Stimulated activated CD4-positive, alpha-beta T cell treated with anti-CD3 and anti-CD28 coated beads, Interleukin-1b, Interleukin-23, amount 100 ng/mL, for 1 hour (primary cell): Measurements from ENCODE around the gene UGT1A3.
A peak's percentile ranks its signal among the peaks of the same experiment; 100 is the strongest.
"Not testable (repeated sequence)": the region's sequence is repeated elsewhere in the genome, so short reads cannot be mapped to it uniquely, and the experiment has no call there.

Experiments
- DNase-seq, 2 donors: peaks; one replicate each; pipeline ENCODE4 v3.0.0-alpha.2; 2020; ENCODE audit warnings: low read depth in 2 of 2

The UGT1A3 gene

GRCh38 chr2:233707940-233708644 is 20.8 kb upstream of the UGT1A3 start:
- DNase-seq = no peak

GRCh38 chr2:233708942-233709341 is 19.9 kb upstream of the UGT1A3 start:
- no peak for DNase-seq

- DNase-seq = peak; percentile 30 to 45
Measured at GRCh38 chr2:233711312-233712008, 17.4 kb upstream of the UGT1A3 start.

GRCh38 chr2:233712611-233713261 is 16.1 kb upstream of the UGT1A3 start, which contains the start of gene UGT1A5:
TSS of gene UGT1A5 (plus strand) at chr2:233712907. CDS start at chr2:233712992, 85 bp downstream.
- no peak for DNase-seq

- DNase-seq = no peak
Measured at GRCh38 chr2:233713262-233713615, 15.6 kb upstream of the UGT1A3 start.

DNA sequence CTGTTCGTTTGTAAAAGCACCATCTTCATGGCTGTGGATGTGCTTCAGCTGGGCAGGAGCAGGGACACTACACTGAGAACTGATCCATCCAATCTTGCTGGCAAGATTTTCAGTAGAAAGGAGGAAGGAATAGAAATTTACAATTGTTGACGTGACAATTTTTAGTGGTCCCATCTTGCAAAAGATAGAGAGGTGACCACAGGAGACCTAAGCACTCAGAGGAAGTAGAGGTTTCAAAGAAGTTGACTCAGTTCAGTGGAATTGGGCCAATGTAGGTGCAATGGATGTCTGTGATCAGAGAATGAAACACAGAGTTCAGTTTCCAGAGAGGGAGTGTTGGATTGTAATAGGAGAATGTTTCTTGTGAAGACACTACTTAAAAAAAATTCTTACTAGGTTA is 14.7 kb upstream of the UGT1A3 start:
- DNase-seq = no peak

- no peak for DNase-seq
Measured at GRCh38 chr2:233718552-233718951, 10.3 kb upstream of the UGT1A3 start, which contains the start of gene UGT1A4. TSS of gene UGT1A4 (plus strand) at chr2:233718736. CDS start at chr2:233718821, 85 bp downstream.

- not testable (repeated sequence) for DNase-seq
Measured at GRCh38 chr2:233736868-233737653, 8.2 kb downstream of the UGT1A3 start.

DNA sequence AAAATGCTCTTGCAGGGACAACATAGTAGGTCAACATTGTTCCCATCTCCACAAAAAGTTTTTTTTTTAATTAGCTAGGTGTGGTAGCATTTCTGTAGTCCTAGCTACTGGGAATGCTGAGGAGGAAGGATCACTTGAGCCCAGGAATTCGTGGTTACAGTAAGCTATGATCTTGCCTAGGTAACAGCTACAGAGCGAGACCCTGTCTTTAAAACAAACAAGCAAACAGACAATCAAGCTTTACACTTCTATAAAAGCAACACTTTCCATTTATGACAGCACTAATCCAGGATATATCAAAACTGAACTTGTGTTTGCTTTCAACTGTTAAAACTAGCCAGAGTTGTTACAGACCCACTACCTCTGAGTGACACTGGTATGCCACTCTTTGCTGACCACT is 12.0 kb downstream of the UGT1A3 start:
- DNase-seq = no peak

DNA sequence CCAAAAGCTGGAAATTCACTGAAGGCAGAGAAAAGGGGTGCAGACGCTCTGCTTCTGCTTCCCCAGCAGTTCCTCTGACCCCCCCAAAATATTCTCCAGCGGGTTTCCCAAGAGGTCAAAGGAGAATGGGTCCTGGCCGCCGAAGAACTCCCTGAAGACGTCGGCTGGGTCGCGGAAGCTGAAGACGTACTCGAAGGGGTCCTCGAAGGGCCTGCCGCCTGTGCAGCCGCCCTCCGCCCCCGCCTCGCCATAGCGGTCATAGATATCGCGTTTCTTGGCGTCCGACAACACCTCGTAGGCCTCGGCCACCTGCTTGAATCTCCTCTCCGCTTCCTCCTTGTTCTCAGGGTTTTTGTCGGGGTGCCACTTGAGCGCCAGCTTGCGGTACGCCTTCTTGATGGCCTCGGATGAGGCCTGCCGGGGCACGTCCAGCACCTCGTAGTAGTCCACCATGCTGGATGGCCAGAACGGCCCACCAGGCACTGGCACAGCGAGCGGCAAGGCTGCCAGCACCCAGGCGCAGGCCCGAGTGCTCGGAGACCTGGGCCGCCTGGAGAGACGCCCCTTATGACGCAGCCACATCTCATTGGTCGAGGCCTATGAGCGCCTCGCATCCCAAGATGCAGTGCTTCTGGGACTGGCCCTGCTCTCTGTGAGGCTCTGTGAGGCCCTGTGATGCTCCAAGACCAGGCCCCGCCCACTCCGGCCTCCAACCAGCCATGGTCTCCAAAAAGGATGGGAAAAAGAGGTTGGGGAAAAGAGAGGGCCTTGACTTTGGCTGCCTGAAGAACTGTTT is 14.8 kb downstream of the UGT1A3 start:
- no peak for DNase-seq

DNA sequence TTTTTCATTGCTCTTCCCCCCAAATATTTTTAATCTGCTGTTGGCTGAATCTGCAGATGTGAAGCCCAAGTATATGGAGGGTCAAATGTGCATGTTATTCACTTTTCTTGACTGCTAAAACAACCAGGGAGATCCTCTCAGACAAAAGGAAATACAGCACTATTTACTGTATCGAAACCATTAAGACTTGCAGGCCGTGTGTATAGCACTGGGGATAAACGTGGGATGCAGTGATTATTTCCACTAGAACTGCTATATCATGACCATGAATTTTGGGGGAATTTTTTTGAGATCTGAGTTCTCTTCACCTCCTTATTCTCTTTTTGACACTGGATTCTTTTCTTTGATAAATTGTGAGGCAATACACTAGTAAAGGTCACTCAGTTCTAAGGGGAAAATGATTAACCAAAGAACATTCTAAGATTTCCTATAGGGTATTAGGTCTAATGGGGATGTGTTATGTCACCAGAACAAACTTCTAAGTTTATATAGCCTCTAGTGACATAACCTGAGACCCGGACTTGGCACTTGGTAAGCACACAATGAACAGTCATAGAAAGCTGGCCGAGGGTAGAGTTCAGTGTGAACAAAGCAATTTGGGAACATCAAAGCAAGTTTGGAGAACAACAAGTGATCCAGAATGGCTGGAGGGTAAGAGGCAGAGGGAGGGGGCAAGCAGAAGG is 16.4 kb downstream of the UGT1A3 start:
- no peak for DNase-seq

DNA sequence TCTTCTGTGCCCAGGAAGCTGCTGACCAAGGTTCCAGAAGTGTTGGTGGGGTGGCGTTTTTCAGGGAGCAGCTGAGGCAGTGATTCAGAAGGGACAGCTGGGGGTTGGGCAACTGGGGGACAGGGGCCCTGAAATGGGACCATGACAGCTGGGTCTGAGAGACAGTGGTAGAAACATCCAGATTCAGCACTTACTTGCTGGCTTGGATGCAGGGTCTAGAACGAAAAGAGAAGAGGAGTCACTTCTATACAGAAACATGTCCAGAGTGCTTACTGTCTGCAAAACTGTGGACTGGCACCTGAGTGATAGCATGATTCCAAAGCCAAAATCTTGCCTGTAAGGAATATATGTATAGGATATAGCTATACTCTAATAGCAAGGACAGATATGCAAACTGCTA is 17.0 kb downstream of the UGT1A3 start:
- not testable (repeated sequence) for DNase-seq

DNA sequence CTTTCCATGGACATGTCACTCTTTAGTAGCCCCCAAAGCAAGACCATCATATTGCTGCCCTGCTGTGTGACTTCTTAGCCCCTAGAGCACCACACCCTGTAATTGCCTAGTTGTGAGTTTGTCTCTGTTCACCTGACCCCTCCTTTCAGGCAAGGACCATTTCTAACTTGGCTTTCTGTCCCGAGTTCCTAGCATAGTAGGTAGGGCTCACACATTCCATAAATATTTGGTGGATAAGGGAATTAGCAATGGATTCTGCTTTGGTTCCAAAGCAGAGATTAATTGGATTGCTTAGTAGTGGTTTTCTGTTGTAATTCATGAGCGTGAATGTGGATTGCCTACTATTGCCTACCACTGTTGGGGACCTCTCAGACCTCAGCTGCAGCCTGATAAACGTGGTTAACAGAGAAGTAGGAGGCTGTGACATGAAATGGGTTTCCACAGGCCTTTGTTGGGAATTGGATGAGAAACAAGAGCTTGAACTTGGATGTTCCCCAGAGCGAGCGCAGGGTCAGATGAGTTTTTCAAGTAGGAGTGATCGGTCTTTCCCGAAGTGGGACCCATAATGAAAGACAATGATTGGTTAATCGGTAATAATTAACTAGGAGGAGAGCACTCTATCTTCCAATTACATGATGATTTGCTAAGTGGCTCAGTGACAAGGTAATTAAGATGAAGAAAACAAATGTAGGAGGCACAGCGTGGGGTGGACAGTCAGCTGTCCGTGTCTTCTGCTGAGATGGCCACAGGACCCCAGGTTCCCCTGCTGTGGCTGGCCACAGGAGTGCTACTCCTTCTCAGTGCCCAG is 17.8 kb downstream of the UGT1A3 start:
- no peak for DNase-seq

DNA sequence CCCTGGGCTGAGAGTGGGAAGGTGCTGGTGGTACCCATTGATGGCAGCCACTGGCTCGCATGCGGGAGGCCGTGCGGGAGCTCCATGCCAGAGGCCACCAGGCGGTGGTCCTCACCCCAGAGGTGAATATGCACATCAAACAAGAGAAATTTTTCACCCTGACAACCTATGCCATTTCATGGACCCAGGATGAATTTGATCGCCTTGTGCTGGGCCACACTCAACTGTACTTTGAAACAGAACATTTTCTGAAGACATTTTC is 18.4 kb downstream of the UGT1A3 start:
- no peak for DNase-seq

GRCh38 chr2:233750689-233751088 is 21.8 kb downstream of the UGT1A3 start:
- not testable (repeated sequence) for DNase-seq

DNA sequence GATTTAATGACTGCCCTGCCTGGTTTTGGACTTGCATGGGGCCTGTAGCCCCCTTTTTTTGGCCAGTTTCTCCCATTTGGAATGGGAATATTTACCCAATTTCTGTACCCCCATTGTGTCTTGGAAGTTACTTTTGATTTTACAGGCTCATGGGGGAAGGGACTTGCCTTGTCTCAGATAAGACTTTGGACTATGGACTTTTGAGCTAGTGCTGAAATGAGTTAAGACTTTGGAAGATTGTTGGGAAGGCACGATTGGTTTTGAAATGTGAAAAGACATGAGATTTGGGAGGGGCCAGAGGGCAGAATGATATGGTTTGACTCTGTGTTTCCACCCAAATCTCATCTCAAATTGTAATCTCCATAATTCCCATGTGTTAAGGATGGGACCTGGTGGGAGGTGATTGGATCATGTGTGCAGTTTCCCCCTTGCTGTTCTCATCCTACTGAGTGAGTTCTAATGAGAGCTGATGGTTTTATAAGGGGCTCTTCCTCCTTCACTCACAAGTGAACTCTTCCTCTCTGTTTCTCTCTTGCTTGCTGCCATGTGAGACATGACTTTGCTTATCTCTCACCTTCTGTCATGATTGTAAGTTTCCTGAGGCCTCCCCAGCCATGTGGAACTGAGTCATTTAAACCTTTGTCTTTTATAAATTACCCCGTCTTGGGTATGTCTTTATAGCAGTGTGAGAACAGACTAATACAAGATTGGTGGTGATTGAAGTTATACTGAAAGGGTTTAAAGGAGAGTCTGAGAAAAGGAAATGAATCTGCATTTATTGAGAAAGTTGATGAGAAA is 22.6 kb downstream of the UGT1A3 start:
- not testable (repeated sequence) for DNase-seq

- DNase-seq = no peak
Measured at GRCh38 chr2:233754872-233755611, 26.2 kb downstream of the UGT1A3 start.

DNA sequence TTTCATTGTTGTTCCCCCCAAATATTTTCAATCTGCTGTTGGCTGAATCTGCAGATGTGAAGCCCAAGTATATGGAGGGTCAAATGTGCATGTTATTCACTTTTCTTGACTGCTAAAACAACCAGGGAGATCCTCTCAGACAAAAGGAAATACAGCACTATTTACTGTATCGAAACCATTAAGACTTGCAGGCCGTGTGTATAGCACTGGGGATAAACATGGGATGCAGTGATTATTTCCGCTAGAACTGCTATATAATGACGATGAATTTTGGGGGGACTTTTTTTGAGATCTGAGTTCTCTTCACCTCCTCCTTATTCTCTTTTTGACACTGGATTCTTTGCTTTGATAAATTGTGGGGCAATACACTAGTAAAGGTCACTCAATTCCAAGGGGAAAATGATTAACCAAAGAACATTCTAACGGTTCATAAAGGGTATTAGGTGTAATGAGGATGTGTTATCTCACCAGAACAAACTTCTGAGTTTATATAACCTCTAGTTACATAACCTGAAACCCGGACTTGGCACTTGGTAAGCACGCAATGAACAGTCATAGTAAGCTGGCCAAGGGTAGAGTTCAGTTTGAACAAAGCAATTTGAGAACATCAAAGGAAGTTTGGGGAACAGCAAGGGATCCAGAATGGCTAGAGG is 27.7 kb downstream of the UGT1A3 start:
- no peak for DNase-seq
